ENCODE results near the gene KCNQ4.

GRCh38 chr1:40745176-40745575 is 38.4 kb upstream of the KCNQ4 start:
- no peak for TF ChIP-seq CHD4 (IDR thresholded peaks at IDR 0.05; ENCODE audit: borderline replicate concordance)
- TF ChIP-seq KDM5A (IDR thresholded peaks at IDR 0.05) = no peak
- no peak for TF ChIP-seq POLR2A (IDR thresholded peaks at IDR 0.05; ENCODE audit: low read length)
- TF ChIP-seq, protein P1, sequence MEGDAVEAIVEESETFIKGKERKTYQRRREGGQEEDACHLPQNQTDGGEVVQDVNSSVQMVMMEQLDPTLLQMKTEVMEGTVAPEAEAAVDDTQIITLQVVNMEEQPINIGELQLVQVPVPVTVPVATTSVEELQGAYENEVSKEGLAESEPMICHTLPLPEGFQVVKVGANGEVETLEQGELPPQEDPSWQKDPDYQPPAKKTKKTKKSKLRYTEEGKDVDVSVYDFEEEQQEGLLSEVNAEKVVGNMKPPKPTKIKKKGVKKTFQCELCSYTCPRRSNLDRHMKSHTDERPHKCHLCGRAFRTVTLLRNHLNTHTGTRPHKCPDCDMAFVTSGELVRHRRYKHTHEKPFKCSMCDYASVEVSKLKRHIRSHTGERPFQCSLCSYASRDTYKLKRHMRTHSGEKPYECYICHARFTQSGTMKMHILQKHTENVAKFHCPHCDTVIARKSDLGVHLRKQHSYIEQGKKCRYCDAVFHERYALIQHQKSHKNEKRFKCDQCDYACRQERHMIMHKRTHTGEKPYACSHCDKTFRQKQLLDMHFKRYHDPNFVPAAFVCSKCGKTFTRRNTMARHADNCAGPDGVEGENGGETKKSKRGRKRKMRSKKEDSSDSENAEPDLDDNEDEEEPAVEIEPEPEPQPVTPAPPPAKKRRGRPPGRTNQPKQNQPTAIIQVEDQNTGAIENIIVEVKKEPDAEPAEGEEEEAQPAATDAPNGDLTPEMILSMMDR (IDR thresholded peaks at IDR 0.05) = no peak
